ENCODE measurements around the gene KAZALD1. TPM values are rescaled to one million over a fixed set of nuclear protein-coding genes. Genes with fewer than 3 reads are reported as not detected.

The KAZALD1 gene
- total and polyA plus RNA-seq, 2 donors (not counting 1 experiment from before 2014, with no cell fraction given): 0.34 to 0.37 TPM

GRCh38 chr10:101052285-101052684, 9.5 kb upstream of the KAZALD1 start:
- no peak overlapping the region for H3K4me3 ChIP-seq (ENCODE audit: control extremely low read depth in 1 of 5, extremely low read depth in 1 of 5, insufficient read depth in 1 of 5, low read depth in 2 of 5, low read length in 4 of 5)
- intact Hi-C loops (cut with micrococcal nuclease): no loop called here
- H3K36me3 ChIP-seq (replicated peaks in 1 of 2; ENCODE audit: control extremely low read depth in 1 of 2, control insufficient read depth in 1 of 2, extremely low read depth in 1 of 2, insufficient read depth in 2 of 2, low read length in 1 of 2): no peaks in the 10 kb centered on the region
- ChIA-PET POLR2A (no interaction called here), CTCF (interaction anchor here (0.6 to 12.0 kb wide), 8 partner anchors 12 to 139 kb away, joined by 3 to 227 read pairs (median 4); partner anchors contain the start of genes KAZALD1 and SLF2)
- ATAC-seq (ENCODE audit: low read depth) (no peak), DNase-seq (no peak)
- no peak overlapping the region for H3K4me2 ChIP-seq (replicated peaks; ENCODE audit: low read depth, low read length, poor library complexity, severe bottlenecking)
- peaks cover 0 to 2% (median 0%) of the 10 kb centered on the region in 3 donors for H3K9me3 ChIP-seq (ENCODE audit: control extremely low read depth in 1 of 3, control insufficient read depth in 2 of 3, insufficient read depth in 1 of 3, low read length in 2 of 3)
- H2AFZ ChIP-seq (ENCODE audit: insufficient read depth, low read depth, low read length, poor library complexity, severe bottlenecking): no peak overlapping the region
- no peak overlapping the region for H3K9ac ChIP-seq (ENCODE audit: low read length)
- Mint-ChIP-seq H3K4me3 (no peak overlapping the region), H3K4me1 (peaks cover 16% of the 10 kb centered on the region), H3K9me3 (ENCODE audit: insufficient read depth) (no peaks in the 10 kb centered on the region), H3K27ac (no peak overlapping the region), H3K27me3 (peaks cover 25% of the 10 kb centered on the region)
- TF ChIP-seq CTCF (IDR thresholded peaks at IDR 0.05): no peak
- TF ChIP-seq EZH2 (IDR thresholded peaks at IDR 0.05; ENCODE audit: borderline replicate concordance, insufficient read depth, low read depth, low read length, poor library complexity, severe bottlenecking): no peak
- no peaks in the 10 kb centered on the region for H4K20me1 ChIP-seq (ENCODE audit: control insufficient read depth, insufficient read depth, low read length, poor library complexity, severe bottlenecking)
- peaks cover 9 to 11% of the 10 kb centered on the region in 2 donors for H3K4me1 ChIP-seq (ENCODE audit: control insufficient read depth in 2 of 2, insufficient read depth in 2 of 2, low read length in 2 of 2)
- peaks cover 0 to 43% (median 19%) of the 10 kb centered on the region in 4 experiments for H3K27me3 ChIP-seq (replicated peaks in 1 of 4; ENCODE audit: control extremely low read depth in 1 of 4, control insufficient read depth in 3 of 4, insufficient read depth in 4 of 4, low read length in 3 of 4)
- peaks cover 6% of the 10 kb centered on the region for H3K79me2 ChIP-seq (ENCODE audit: control insufficient read depth, insufficient read depth, low read length)
- H3K27ac ChIP-seq (ENCODE audit: low read length in 2 of 2): no peak overlapping the region
- WGBS (ENCODE audit: insufficient coverage): 94% methylated on average over 3 of the region's 3 CpGs

- Mint-ChIP-seq H3K27me3 (peaks cover 14% of the 10 kb centered on the region), H3K9me3 (ENCODE audit: insufficient read depth) (no peaks in the 10 kb centered on the region), H3K4me3 (no peak overlapping the region), H3K27ac (no peak overlapping the region), H3K4me1 (peaks cover 13% of the 10 kb centered on the region)
- Histone ChIP-seq H3K36me3 (replicated peaks in 1 of 2; ENCODE audit: control extremely low read depth in 1 of 2, control insufficient read depth in 1 of 2, extremely low read depth in 1 of 2, insufficient read depth in 2 of 2, low read length in 1 of 2) (no peaks in the 10 kb centered on the region), H3K27ac (ENCODE audit: low read length in 2 of 2) (no peak overlapping the region), H3K4me2 (replicated peaks; ENCODE audit: low read depth, low read length, poor library complexity, severe bottlenecking) (no peak overlapping the region), H3K4me1 (ENCODE audit: control insufficient read depth in 2 of 2, insufficient read depth in 2 of 2, low read length in 2 of 2) (peaks cover 9 to 11% of the 10 kb centered on the region in 2 donors), H3K4me3 (ENCODE audit: control extremely low read depth in 1 of 5, extremely low read depth in 1 of 5, insufficient read depth in 1 of 5, low read depth in 2 of 5, low read length in 4 of 5) (no peak overlapping the region), H3K9me3 (ENCODE audit: control extremely low read depth in 1 of 3, control insufficient read depth in 2 of 3, insufficient read depth in 1 of 3, low read length in 2 of 3) (no peaks in the 10 kb centered on the region), H3K27me3 (replicated peaks in 1 of 4; ENCODE audit: control extremely low read depth in 1 of 4, control insufficient read depth in 3 of 4, insufficient read depth in 4 of 4, low read length in 3 of 4) (peaks cover 0 to 30% (median 13%) of the 10 kb centered on the region in 4 experiments), H4K20me1 (ENCODE audit: control insufficient read depth, insufficient read depth, low read length, poor library complexity, severe bottlenecking) (no peaks in the 10 kb centered on the region), H2AFZ (ENCODE audit: insufficient read depth, low read depth, low read length, poor library complexity, severe bottlenecking) (no peak overlapping the region), H3K9ac (ENCODE audit: low read length) (no peak overlapping the region), H3K79me2 (ENCODE audit: control insufficient read depth, insufficient read depth, low read length) (peaks cover 6% of the 10 kb centered on the region)
- TF ChIP-seq CTCF (IDR thresholded peaks at IDR 0.05): no peak
- no peak for TF ChIP-seq EZH2 (IDR thresholded peaks at IDR 0.05; ENCODE audit: borderline replicate concordance, insufficient read depth, low read depth, low read length, poor library complexity, severe bottlenecking)
- no peak for ATAC-seq (ENCODE audit: low read depth)
- intact Hi-C loops (cut with micrococcal nuclease): no loop called here
- CTCF ChIA-PET: interaction anchor here (7.0 to 12.0 kb wide), 3 partner anchors 12 to 88 kb away, joined by 65 to 227 read pairs (median 93); partner anchors contain the start of gene KAZALD1
- no peak for DNase-seq
- POLR2A ChIA-PET: interaction anchor here (0.6 kb wide), 1 partner anchor 27 kb away, joined by 3 read pairs; no protein-coding TSS in a partner anchor
Measured at GRCh38 chr10:101053516-101053915, 8.3 kb upstream of the KAZALD1 start.

Data from B cell (primary cell).